ENCODE data around the gene LDB1. TPM values are rescaled to one million over a fixed set of nuclear protein-coding genes. Genes with fewer than 3 reads are reported as not detected.
A peak's percentile ranks its signal among the peaks of the same experiment; 100 is the strongest.

Gene LDB1
- total RNA-seq, 1 donor: 56.1 TPM

- H3K4me3 ChIP-seq (ENCODE audit: low read depth, low read length): peak overlapping the region; percentile 73
- TF ChIP-seq CTCF (IDR thresholded peaks at IDR 0.05; ENCODE audit: insufficient read depth, low read depth, low read length): peak; percentile 31
- DNase-seq (ENCODE audit: low read depth): peak; percentile 83
Measured at GRCh38 chr10:102117391-102118159, 2.6 kb downstream of the LDB1 start.

DNA sequence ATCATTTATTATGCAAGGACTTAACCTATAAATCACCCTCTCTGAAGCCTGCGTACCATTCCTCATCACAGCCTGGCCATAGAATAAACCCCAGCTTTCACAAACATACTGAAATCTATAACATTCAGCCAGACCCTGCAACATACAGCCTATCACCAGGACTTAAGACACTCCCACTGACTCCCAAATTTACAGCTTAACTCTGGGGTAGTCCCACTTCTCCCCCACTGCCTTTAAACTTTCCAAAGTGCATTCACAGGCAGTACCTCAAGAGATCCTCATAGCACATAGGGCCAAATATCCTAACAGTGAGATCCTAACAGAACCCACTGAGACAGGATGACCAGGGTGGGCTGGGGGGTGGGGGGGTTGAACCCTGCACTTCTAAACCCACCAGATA lies 3.5 kb downstream of the LDB1 start:
- no peak for DNase-seq (ENCODE audit: low read depth)
- peak overlapping the region; percentile 73 for H3K4me3 ChIP-seq (ENCODE audit: low read depth, low read length)
- TF ChIP-seq CTCF (IDR thresholded peaks at IDR 0.05; ENCODE audit: insufficient read depth, low read depth, low read length): no peak

DNA sequence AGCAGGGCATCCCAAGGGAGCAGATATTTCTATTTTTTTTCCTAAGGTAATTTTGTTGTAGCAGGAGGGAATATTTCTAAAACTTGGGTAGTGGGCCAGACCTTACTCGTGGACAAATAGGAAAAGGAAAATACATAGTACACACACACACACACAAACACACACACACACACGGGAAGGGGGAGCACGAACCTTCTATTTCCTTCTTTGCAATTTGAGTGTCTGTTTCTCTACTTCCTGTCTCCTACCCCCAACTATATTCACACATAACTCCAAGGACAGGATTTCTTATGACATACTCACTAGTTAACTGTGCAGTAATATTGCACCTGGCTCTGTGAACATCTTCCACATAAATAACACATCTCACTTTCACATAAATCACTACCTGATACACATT lies 4.4 kb downstream of the LDB1 start:
- no peak for TF ChIP-seq CTCF (IDR thresholded peaks at IDR 0.05; ENCODE audit: insufficient read depth, low read depth, low read length)
- DNase-seq (ENCODE audit: low read depth): no peak
- H3K4me3 ChIP-seq (ENCODE audit: low read depth, low read length): peak overlapping the region; percentile 3

DNA sequence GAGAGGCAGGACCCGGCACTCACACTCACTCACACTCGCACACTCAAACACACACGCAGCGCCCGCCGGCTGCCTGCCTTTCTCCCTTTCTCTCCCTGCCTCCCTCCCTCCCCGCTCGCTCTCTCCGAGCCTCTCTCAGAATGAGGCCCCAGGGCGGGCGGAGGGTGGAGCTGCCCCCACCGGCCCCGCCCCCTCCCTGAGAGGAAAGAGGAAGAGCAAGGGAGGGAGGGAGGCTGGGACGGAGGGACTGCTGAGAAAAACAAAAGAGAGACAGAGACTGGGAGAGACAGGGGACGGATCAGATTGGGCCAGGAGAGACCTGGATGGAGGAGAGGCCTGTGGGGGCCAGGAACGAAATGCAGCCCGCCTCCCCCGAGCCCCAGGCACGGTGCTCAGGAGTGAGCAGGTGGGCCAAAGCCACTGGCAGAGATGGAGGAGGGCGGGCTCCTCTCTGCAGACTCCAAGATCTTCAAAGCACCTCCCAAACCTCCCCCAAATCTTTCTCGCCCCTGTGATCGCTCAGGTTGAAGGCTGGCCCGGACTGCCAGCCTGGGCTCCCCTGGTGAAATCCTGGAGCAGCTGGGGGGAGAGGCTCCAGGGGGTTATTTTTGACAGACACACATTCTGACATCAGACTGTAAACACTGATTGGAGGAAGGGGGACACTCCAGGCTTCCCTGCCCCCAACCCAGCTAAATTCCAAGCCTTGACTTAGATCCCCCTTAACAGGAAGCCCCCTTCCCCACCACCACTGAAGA lies 5.1 kb downstream of the LDB1 start:
- H3K4me3 ChIP-seq (ENCODE audit: low read depth, low read length): peak overlapping the region; percentile 77
- peak; percentile 78 for DNase-seq (ENCODE audit: low read depth)
- TF ChIP-seq CTCF (IDR thresholded peaks at IDR 0.05; ENCODE audit: insufficient read depth, low read depth, low read length): no peak

GRCh38 chr10:102113956-102114857 lies 6.0 kb downstream of the LDB1 start:
- H3K4me3 ChIP-seq (ENCODE audit: low read depth, low read length): peak overlapping the region; percentile 77
- DNase-seq (ENCODE audit: low read depth): no peak
- TF ChIP-seq CTCF (IDR thresholded peaks at IDR 0.05; ENCODE audit: insufficient read depth, low read depth, low read length): no peak

- H3K4me3 ChIP-seq (ENCODE audit: low read depth, low read length): peak overlapping the region; percentile 77
- DNase-seq (ENCODE audit: low read depth): no peak
- no peak for TF ChIP-seq CTCF (IDR thresholded peaks at IDR 0.05; ENCODE audit: insufficient read depth, low read depth, low read length)
Measured at GRCh38 chr10:102113261-102113955, 6.8 kb downstream of the LDB1 start.
